Amygdala (tissue), 56 donors: ENCODE results near the gene STK32B.

Experiments used
- DNase-seq, 56 donors: peaks; one replicate each; lab custom pipeline; 2025; lab: John Stamatoyannopoulos, UW

Gene STK32B

DNA sequence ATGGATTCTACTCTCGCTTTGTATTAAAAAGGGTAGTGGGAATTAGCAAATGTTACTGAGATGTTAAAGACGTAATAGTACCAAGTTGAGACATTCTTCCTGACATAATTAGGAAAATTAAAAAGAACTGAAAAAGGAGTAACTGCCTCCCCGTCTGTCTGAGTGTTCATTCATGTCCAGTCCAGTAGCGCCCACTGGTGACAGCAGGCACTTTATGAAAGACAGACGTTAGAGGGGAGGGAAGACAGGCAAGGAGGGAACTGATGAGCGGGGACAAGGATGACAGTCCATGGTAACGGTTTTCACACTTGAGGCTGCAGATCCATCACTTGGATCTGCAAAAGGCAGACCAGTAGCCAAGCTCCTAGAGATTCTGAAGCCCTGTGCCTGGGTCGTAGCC is 326.7 kb downstream of the STK32B start:
- DNase-seq, result no peak

DNA sequence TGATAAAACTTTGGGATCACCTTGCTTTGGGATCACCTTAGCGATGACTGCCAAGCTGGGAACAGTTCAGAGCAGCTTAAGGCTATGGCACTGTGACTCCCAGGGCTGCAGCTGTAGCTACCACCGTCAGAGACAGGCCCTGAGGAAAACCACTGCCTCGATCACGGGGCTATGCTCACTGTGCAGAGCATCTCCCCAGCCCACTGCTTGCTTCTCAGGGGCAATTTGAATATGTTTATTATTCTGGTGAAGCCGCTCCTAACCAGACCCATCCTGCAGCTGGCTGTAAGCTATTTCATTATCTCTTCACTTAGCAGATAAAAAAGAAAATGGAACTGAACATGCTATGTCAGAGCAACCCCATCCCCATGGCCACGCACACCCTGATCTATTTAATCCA is 328.6 kb downstream of the STK32B start:
- no peak for DNase-seq

DNA sequence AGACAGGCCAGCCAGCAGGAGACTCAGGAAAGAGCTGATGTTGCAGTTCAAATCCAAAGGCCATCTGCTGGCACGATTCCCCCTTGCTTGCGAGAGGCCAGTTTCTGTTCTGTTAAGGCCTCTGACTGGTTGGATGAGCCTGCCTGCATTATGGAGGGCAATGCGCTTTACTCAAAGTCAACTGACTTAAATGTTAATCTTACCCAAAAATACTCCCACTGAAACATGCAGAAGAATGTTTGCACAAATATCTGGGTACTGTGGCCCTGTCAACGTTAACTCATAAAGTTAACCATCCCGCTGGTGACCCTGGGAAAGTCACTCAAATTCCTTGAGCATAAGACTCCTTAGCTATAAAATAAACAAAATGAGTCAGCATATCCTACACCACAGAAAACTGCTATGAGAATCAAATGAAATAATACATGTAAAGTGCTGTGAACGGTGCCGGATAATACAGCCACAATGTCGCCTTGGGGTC is 330.7 kb downstream of the STK32B start:
- DNase-seq, result no peak

DNA sequence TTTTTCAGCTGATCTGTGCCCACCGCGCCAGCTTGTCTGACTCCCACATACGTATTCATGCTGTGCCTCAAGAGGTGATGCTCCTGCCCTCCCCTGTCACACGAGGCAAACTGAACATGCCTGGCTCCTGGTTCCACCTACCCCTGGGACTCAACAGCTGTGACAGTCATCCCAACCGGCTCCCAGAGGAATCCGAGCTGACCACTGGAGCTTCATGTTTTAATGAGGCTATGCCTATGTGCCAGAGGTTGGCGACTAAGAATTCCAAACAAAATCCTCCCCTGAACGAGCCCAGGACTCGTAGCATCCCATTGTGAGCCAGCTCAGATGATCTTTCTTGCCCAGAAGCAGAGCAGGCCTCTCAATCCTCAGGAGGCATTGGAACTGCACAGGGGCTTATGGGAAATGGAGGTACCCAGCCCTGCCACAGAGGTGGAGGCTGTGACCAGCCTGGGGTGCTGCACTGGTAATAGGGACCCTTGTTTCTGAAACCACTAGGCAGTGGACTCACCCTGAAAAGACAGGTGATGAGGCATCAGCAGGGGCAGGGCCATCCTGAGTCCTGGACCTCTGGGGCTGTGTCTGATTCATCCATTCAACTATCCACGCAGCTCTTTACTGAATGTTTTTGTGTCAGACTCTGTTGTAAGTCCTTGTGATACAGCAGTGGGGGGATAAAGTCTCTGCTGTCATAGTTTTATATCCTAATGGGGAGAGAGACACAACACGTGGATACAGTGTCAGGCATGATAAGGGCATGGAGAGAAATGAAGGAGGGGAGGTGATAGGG is 332.1 kb downstream of the STK32B start:
- DNase-seq, result no peak

DNA sequence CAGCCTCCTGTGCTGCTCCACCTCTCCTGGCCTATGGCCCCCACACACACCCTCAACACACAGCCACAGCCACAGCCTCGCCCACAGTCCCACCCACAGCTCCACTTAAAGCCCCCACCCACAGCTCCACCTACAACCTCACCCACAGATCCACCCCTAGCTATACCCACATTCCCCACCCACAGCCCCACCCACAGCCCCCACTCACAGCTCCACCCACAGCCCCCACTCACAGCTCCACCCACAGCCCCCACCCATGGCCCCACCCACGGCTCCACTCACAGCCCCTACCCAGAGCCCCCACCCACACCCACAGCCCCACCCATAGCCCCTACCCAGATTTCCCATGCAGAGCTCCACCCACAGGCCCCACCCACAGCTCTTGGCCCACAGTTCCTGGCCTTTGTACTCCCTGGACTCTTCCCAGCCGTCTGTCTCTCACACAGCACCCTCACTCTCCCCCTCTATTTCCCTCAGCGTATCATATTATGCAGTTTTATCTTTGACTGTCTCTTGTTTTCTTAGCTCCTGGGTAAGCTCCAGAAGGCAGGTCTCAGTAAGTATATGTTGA is 334.5 kb downstream of the STK32B start:
- DNase-seq, result no peak

DNA sequence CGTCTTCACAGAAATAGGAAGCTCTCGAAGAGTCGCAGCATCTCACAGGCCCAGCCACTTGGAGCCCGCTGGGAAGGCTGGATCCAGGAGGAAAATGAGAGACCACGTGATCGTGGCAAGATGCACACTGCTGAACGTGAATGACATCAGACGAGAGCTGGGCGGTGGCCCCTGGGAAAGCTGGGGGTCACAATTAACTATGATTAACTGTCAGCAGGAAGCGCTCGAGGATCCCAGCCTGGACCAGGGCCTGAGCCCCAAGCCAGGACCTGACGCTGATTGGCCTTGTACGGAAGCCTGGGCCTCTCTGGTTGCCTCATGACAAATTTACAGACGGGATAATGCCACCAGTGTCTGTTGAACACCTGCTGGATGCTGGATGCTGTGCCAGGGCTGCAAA is 335.6 kb downstream of the STK32B start:
- DNase-seq, result no peak

DNA sequence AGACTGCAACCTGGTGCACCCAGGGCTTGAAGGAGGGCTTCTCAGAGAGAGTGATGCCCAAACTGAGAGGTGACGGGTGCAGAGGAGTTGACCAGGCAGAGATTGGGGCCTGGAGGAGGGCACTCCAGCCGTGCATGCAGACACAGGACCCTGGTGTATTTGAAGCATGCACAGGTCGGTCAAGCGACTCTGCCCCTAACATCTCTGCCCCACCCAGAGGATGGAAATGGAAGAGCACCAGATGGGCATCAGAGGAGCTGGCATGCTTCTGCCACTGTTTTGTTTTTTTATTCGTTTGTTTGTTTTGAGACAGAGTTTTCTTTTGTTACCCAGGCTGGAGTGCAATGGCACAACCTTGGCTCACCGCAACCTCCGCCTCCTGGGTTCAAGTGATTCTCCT is 336.2 kb downstream of the STK32B start:
- no peak for DNase-seq

DNA sequence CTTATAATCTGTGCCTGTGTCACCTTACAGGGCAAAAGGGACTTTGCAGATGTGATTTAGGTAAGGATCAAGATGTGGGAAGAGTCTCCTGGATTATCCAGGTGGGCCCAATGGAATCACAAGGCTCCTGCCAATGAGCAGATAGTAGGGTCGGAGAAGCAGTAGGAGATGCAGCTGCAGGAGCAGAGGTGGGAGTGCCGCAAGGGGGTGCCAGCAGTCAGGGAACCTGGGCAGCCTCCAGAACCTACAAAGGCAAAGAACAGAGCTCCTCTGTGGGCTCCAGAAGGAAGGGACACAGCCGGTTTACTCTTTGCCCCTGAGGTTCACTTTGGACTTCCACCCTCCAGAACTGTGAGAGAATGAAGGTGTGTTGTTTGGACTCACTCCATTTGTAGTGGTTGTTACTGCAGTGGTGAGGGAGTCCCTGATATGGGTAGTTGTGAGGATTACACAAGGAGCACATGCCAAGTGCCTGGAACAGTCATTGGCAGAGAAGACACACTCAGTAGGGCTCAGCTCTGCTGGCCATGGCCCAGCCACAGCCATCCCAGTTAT is 338.6 kb downstream of the STK32B start:
- no peak for DNase-seq

DNA sequence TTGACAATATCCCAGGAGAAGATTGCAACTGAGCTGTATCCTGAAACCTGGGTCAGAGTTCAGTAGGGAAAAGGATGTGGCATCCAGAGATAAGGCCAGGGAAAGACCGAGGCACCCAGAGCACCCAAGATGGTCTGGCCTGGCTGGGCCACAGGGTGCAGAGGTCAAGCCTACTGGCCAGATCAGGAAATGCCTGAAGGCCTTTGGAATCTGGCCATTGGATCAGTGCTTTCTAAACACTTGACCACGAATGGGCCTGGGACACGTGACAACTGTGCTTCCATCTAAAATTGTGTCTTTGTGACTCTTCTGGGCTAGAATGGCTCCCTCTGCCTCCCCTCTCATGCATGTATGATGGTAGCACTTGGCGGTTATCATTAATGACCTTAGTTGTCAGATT is 340.2 kb downstream of the STK32B start:
- no peak for DNase-seq

DNA sequence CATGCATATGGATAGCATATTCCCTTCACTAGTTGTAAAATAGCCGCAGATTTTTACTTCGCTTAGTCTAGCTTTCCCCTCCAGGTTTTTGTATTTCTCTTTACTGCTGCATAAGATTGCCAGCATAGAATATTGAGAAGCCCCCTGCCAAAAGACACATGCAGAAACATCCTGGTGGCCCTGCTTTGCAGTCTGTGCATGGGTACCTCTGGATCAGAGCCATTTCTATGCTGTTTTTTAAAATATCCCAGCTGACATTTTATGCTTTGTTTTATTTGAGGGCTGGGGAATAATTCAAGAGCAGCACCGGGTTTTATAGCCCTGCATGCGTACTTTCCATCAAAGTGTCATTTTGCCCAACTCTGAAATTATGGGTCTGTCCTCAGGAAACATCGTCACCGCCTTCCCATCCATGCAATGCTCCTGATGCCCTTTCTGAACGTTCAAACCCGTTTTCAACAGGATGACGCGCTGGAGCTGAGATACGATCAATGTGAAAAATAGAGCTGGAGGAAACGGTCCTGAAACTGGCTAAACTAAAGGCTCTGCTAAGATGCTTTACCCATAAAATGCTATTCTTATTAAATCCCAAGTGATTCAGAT is 342.7 kb downstream of the STK32B start:
- DNase-seq, result no peak

DNA sequence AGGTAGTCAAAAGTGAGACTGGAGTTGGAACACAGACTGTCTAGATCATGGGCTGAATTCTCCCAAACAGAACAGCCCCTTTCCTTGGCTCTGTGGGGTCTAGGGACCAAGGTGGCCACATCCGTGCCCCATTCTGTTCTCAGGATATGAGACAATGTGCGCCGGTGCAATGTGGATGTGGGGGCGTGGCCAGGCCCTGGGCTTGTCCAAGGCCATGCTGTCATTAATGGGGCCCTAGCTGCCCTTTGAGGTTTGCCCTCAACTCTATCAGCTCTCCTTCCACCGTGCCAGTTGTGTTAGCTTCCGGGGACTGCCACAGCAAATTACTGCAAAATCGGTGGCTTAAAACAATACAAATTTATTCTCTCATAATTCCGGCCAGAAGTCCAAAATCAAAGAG is 344.5 kb downstream of the STK32B start:
- no peak for DNase-seq

DNA sequence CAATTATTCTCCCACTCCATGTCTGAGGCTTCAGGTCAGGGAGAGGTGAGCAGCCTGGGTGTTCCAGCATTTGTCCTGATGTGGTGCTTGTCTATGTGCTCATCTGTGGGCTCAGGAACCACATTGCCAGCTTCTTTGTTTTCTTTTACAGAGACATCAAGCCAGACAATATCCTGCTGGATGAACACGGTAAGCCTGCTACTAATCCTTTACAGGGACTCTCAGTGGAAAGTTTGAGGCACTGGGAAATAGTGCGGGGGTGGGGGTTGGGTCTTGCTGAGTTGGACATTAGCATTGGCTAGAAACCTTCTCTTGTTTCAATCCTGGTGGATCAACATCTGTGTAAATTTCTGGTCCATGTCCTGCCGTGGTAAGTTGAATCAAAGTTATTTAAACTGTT is 346.8 kb downstream of the STK32B start:
- DNase-seq, result no peak

DNA sequence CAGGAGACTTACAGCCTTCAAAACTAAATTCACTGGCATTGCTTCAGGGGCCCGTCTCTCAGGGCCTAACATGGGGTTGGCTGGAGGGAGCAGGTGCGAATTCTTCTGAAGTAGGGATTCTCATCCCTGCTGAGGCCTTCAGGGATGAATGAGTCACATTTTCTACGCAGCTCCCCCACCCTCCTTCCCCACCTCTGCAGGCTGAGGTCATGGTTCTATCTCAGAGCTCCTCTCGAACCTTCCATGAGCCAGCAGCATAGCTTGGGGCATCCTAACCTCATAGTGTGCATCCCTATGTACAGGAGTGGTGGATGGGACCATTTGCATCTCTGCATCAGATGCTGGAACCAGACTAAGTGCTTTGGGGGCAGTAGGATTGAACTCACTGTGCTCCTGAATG is 347.8 kb downstream of the STK32B start:
- DNase-seq, result no peak

DNA sequence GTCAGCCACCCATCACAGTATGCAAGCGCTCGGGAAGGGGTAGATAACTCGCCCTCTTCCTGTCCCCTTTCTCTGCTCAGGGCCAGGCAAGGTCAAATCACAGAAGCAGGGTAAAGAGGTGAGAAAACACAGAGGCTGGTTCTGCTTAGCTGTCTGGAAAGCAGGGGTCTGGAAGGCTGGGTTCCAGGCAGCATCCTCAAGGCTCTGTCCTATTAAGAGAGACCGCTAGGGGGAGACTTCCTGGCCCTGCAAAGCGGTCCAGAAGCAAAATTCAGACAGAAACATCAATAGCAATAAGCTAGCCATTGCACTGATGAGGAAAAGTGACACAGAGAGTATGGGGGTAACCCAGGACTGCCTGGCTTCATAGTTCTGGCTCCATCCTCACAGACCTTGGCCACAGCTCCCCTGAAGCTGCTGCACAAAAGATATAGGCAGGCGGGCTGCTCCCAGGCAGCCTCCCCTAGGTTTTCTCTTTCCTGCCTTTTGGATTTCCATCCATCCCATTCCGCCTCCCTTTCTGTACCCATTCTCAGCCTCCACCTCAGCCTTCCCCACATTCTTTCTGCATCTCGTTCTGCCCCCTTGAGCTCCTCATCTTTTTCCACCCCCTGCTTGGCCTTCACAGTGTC is 348.6 kb downstream of the STK32B start:
- peak in 1 of 56 donors; percentile 15 for DNase-seq

DNA sequence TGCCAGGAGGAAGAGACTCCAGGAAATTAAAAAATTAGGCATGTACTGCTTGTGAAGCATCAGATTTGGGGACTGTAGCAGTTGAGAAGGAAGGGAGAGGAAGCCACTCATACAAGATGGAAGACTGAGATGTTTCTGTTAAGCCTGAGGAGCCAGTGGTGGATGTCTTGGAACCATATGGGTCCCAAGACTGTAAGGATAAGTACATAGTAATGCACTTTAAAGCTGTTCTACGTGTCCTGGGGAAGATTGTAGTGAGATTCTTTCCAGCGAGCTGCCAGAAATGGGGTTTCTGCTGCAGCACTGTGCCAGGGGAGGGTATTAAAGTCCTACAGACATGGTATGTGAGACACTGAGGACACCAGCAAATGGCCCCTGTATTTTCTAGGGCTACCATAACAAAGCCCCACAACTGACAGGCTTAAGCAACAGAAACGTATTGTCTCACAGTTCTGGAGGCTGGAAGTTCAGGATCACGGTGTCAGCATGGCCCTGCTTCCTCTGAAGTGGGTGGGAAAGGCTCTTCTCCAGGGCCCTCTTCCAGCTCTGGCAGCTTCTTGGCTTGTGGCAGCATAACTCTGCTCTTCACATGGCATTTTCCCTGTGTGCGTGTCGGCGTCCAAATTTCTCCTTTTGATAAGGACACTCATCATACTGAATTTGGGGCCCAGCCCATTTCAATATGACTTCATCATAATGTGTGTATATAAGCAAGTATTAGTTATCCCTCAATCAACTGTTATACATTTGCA is 352.6 kb downstream of the STK32B start:
- no peak for DNase-seq

DNA sequence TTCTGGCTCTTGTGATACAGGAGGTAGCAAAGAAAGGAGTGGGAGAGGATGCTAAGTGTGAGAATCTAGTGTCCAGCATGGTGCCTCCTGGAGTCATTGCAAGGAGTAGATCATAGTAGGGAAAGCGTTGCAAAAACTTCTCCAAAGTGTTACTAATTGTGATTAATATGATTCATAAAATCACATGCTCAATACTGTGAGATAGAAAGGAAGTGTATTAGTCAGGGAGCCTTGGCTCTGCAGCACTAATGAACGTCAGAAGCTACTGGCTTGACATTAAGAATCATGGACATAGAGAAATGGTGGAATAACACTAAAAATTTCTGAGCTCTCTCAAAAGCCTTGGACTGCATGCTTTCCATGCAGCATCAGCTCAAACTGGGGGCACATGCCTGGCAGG is 358.0 kb downstream of the STK32B start:
- DNase-seq, result no peak

DNA sequence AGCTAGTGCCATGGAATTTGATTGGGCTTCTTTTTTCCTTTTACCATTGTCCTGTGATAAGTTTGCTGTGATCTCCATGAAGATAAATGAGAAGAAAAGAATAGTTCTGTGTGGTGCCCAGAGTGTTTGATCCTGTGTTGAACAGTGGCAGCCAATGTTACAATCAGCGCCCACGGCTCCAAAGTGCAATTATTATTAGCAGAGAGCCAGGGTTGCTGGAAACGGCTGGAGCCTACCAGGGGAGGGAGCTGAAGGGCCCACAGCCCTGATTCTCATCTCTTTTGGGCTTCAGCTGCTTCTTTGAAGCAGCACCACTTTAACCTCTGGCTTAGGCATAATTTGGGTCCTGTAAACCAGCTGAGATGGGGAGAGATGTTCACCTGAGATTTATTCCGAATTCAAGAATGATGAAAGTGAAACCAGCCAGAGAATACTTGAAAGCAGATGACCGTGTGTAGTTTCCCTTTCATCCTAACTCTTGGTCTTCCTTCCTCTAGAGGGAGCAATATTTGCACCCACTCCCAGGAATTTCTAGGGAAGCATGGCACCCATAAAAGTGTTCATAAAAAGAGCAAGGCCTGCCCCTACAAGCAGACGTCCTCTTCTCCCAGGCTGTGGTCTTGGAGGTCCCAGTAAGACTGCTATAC is 358.8 kb downstream of the STK32B start:
- no peak for DNase-seq

DNA sequence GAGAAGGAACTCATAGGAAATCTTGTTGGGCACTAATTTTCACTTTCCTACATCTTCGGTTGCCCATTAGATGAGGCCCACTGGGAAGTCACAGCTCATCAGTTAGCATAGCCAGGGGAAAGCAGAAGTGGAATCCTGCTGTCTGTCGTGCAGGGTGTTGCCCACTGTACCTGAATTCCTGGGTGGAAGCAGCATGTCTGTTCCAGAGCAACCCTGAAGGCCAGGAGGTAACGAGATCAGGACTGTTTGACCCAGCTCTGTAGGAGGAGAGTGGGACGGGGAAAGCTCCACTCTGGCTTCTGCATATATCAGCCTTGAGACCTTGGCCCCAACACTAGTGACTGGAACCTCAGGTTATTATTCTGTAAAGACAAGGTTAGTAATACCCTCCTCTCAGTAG is 361.0 kb downstream of the STK32B start:
- DNase-seq, result no peak

DNA sequence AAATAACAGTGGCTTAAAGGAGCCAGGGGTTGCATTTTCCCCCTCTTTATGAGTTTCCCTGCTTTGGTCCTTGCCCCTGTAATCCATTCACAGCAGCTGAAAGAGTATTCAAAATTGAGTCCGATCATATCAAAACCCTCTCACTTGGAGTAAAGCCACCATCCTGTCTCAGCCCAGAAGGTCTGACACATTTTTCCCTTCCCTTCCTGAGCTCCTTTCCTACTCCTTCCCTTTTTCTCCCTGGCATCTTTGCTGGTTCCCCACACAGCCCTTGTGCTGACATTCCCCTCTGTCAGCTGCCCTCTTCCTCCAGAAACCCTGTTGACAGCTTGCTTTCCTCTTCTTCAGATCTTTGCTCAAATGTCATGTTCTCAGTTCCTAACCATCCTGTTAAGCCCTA is 361.5 kb downstream of the STK32B start:
- no peak for DNase-seq

DNA sequence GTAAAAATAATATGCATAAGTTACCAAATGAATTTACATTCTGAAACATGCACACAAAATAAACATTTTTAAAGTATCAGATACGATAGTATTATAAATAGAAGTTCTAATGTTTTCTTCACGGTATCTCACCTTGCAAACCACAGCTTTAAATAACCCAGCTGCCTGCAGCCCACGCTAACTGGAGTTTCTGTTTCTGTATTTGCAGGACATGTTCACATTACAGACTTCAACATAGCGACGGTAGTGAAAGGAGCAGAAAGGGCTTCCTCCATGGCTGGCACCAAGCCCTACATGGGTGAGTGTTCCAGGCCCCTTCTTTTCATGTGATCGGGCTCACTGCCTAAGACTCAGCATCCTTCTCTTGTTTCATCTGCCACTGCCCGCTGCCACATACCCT is 365.4 kb downstream of the STK32B start:
- DNase-seq, result no peak
